ENCODE measurements around the gene CEP72. TPM values are rescaled to one million over a fixed set of nuclear protein-coding genes. Genes with fewer than 3 reads are reported as not detected.

CEP72 gene
- total RNA-seq, 6 experiments from 2014 or later = 2.9 to 5.0 (median 4.0) TPM

DNA sequence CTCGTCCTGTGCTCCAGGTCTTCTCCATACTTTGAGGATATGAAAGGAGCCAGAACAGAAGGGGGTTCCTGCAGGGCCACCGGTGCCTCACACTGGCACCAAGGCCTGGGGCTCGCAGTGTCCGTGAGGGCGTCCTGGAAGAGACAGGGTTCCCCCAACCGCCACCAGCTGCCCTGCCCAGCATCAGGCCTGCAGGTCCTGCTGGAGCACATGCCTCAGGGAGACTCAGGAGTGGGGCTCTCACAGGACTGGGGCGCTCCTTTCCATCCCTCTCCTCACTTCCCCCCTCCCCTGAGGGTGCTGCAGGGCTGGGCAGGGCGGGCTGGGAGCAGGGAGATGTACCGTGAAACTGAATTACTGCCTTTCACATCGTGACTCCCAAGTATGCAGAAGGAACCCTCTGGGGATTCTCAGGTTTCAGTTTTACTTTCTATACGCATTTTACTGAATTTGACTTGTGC, 31.7 kb downstream of the CEP72 start:
- H3K4me3 Mint-ChIP-seq = no peak overlapping the region
- H3K4me1 Mint-ChIP-seq (ENCODE audit: low read depth) = no peaks in the 10 kb centered on the region
- peaks cover 3% of the 10 kb centered on the region; the same call in 1 of the 2 replicates for H3K27me3 Mint-ChIP-seq (ENCODE audit: insufficient read depth)
- H3K27ac Mint-ChIP-seq = no peak overlapping the region
- peaks cover 16% of the 10 kb centered on the region for H3K36me3 Mint-ChIP-seq (ENCODE audit: low read depth)
- no peaks in the 10 kb centered on the region for H3K9me3 Mint-ChIP-seq
- TF ChIP-seq, protein P1, sequence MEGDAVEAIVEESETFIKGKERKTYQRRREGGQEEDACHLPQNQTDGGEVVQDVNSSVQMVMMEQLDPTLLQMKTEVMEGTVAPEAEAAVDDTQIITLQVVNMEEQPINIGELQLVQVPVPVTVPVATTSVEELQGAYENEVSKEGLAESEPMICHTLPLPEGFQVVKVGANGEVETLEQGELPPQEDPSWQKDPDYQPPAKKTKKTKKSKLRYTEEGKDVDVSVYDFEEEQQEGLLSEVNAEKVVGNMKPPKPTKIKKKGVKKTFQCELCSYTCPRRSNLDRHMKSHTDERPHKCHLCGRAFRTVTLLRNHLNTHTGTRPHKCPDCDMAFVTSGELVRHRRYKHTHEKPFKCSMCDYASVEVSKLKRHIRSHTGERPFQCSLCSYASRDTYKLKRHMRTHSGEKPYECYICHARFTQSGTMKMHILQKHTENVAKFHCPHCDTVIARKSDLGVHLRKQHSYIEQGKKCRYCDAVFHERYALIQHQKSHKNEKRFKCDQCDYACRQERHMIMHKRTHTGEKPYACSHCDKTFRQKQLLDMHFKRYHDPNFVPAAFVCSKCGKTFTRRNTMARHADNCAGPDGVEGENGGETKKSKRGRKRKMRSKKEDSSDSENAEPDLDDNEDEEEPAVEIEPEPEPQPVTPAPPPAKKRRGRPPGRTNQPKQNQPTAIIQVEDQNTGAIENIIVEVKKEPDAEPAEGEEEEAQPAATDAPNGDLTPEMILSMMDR (IDR thresholded peaks at IDR 0.05) = no peak
- no peak for DNase-seq

DNA sequence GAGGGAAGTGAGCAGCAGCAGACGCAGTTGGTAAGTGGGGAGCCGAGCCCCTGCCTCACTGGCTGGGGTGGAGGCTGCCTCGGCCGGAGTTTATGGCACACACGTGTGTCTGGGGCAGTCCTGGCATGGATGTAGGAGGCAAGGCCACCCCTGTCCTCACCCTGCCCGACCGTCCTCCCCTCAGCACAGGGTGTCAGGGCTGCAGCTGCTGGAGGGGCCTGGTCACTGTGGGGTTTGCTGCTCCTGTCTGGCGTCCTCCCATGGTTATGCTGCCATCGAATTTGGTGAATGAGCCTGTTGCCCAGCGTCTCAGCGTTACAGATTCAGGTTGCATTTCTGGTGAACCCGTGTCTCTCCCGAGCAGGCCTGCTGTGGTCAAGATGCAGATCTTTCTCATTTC, 32.4 kb downstream of the CEP72 start:
- Mint-ChIP-seq H3K9me3 (no peaks in the 10 kb centered on the region), H3K36me3 (ENCODE audit: low read depth) (peaks cover 16% of the 10 kb centered on the region), H3K27me3 (ENCODE audit: insufficient read depth) (peaks cover 3% of the 10 kb centered on the region; the same call in 1 of the 2 replicates), H3K4me3 (no peak overlapping the region), H3K27ac (no peak overlapping the region), H3K4me1 (ENCODE audit: low read depth) (no peaks in the 10 kb centered on the region)
- DNase-seq = no peak
- TF ChIP-seq, protein P1 (IDR thresholded peaks at IDR 0.05) = no peak

DNA sequence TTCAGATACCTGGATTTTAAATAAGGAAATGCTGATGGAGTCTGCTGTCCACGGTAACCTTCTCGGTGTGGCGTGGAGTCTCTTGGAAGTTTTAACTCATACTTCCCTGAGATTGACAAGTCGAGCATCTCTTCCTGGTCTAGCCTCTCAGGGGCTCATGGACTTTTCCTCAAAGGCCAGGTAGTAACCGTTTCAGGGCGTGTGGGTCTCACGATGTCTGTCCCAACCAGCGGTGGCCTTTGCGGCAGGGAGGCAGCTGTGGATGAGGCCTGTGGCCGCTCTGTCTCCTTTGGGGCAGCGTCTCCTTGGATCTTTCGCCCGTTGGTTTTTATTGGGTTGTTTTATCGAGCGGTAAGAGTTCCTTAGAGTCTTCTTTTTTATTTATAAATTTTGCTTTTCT, 32.8 kb downstream of the CEP72 start:
- H3K27me3 Mint-ChIP-seq (ENCODE audit: insufficient read depth) = peaks cover 3% of the 10 kb centered on the region; the same call in 1 of the 2 replicates
- TF ChIP-seq, protein P1 (IDR thresholded peaks at IDR 0.05) = no peak
- no peak overlapping the region for H3K27ac Mint-ChIP-seq
- no peaks in the 10 kb centered on the region for H3K9me3 Mint-ChIP-seq
- no peak overlapping the region for H3K4me3 Mint-ChIP-seq
- H3K36me3 Mint-ChIP-seq (ENCODE audit: low read depth) = peaks cover 16% of the 10 kb centered on the region
- no peak for DNase-seq
- H3K4me1 Mint-ChIP-seq (ENCODE audit: low read depth) = no peaks in the 10 kb centered on the region

DNA sequence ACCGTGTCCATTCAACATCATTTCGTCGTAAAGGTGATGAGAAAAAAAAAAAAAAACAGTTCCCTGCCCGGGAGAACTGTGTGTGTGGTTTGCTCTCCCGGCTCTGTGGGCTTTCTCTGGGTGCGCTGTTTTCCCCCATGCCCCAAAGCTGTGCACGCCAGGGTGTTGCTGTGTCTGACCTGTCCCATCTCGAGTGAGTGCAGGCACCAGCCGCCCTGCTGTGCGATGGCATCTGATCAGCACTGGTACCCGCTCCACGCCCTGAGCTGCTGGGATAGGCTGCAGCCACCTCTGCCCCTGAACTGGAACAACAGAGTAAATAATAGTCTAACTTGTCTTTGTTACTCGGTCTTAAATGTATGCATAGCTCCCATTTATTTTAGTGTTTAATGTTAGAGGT, 33.3 kb downstream of the CEP72 start:
- DNase-seq = no peak
- no peak overlapping the region for H3K4me3 Mint-ChIP-seq
- H3K36me3 Mint-ChIP-seq (ENCODE audit: low read depth) = peaks cover 16% of the 10 kb centered on the region
- no peak overlapping the region for H3K27ac Mint-ChIP-seq
- no peaks in the 10 kb centered on the region for H3K4me1 Mint-ChIP-seq (ENCODE audit: low read depth)
- H3K9me3 Mint-ChIP-seq = no peaks in the 10 kb centered on the region
- peaks cover 3% of the 10 kb centered on the region; the same call in 1 of the 2 replicates for H3K27me3 Mint-ChIP-seq (ENCODE audit: insufficient read depth)
- TF ChIP-seq, protein P1 (IDR thresholded peaks at IDR 0.05) = no peak

DNA sequence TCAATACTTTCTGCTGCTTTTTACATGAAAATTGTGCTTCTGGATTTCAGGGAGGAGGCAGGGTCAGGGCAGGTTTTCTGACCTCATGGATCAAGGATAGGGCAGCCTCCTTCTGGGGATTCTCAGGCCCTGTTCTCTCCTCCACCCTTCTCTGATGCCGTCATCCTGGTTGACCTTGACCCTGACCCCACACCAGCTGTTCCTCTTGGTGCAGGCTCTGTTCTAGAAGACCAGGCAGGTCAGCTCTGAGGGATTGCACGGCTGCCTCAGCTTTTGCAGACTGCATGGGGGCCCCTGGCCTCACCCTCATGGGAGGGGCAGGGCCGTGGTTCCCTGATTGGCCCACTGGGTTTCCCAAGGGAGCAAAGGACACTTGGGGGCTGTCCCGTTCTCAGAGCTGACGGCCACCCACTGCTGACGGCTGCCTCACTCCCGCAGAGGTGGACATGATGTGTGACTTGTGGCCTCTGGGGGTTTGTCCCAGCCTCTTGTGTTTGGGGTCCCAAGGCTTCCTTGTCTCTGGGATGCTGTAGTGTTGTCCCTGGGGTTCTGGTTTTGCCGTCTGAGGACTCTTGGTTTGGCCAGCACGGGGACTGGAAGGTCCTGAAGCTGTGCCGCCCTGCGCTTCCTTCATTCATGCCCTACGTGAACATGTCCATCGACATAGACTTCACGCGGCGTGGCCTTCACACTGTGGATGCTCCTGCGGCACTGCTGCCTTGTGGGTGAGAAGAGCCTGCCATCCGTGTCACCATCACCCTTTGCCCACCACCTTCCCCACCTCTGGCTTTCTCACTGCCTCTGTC, 34.5 kb downstream of the CEP72 start:
- Mint-ChIP-seq H3K9me3 (no peaks in the 10 kb centered on the region), H3K27ac (no peak overlapping the region), H3K4me3 (no peak overlapping the region), H3K4me1 (ENCODE audit: low read depth) (no peaks in the 10 kb centered on the region), H3K36me3 (ENCODE audit: low read depth) (peaks cover 16% of the 10 kb centered on the region), H3K27me3 (ENCODE audit: insufficient read depth) (peaks cover 3% of the 10 kb centered on the region; the same call in 1 of the 2 replicates)
- no peak for DNase-seq
- TF ChIP-seq, protein P1 (IDR thresholded peaks at IDR 0.05) = no peak

All from HFFc6 (cell line).